ENCODE results near the gene LDB3. TPM values are rescaled to one million over a fixed set of nuclear protein-coding genes. Genes with fewer than 3 reads are reported as not detected.

Gene LDB3
- total and polyA plus RNA-seq, 7 experiments from 2014 or later = 0.13 to 0.32 TPM; not detected in 5

DNA sequence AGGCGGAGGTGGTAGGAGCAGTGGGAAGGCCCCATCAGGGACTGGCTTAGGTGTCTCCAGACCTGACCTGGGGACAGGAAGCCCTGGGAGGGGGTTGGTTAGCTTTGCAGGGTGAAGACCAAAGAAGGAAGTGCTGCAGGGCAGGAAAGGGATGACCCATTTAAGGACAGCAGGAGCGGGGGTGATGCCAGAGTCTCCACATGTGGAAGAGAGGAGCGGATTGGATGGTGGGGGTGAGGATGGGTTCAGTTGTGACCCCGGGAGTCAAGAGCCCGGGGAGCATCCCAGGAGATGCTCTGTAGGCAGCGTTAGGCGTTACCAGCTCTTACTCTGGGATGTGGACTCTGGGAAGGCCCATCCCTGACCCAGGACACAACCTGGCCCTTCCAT is 3.1 kb upstream of the LDB3 start:
- no peak for DNase-seq
- H3K4me1 Mint-ChIP-seq = peaks cover 0 to 3% (median 0%) of the 10 kb centered on the region in 7 donors

DNA sequence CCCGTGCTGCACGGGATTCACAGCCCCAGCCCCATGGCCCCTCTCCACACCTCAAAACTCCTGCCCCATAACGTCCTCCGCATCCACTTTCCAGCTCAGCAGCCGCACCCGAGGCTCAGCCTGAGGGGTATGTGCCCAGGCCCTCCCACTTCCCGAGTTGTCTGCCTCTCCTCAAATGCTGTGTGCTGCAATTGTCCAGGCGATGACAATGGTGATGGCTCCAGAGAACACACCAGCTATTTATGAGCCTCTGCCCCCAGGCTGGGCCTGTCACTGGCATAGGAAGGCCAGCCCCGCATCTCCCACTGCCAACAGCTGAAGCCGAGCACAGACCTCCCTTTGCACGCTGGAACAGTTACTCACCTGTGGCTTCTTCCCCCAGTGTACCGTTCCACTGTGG is 2.4 kb upstream of the LDB3 start:
- intact Hi-C loops (cut with micrococcal nuclease) = no loop called here
- H3K4me1 ChIP-seq (ENCODE audit: control insufficient read depth in 2 of 2, insufficient read depth in 2 of 2, low read length in 2 of 2) = no peaks in the 10 kb centered on the region
- CTCF ChIA-PET = no interaction called here
- H3K27ac ChIP-seq (ENCODE audit: low read depth, low read length) = no peak overlapping the region
- H3K36me3 ChIP-seq (ENCODE audit: control insufficient read depth in 2 of 3, insufficient read depth in 3 of 3, low read length in 3 of 3) = no peaks in the 10 kb centered on the region
- no peaks in the 10 kb centered on the region for H3K27me3 Mint-ChIP-seq
- DNase-seq (no peak), ATAC-seq (no peak)
- H3K27me3 ChIP-seq (ENCODE audit: control insufficient read depth in 2 of 2, insufficient read depth in 2 of 2, low read length in 2 of 2) = no peaks in the 10 kb centered on the region
- no peaks in the 10 kb centered on the region for H3K9me3 Mint-ChIP-seq
- H3K4me3 ChIP-seq (ENCODE audit: low read length) = no peak overlapping the region
- no peaks in the 10 kb centered on the region for H3K36me3 Mint-ChIP-seq
- H3K27ac Mint-ChIP-seq = no peak overlapping the region
- no peak overlapping the region for H3K4me3 Mint-ChIP-seq
- H3K9me3 ChIP-seq (ENCODE audit: control insufficient read depth in 2 of 3, low read length in 3 of 3) = no peaks in the 10 kb centered on the region
- peaks cover 0 to 3% (median 0%) of the 10 kb centered on the region in 7 donors for H3K4me1 Mint-ChIP-seq
- POLR2A ChIA-PET = no interaction called here

More for the DNA sequence above, 3.1 kb upstream of the LDB3 start:
- Histone ChIP-seq H3K9me3 (ENCODE audit: control insufficient read depth in 2 of 3, low read length in 3 of 3) (no peaks in the 10 kb centered on the region), H3K27me3 (ENCODE audit: control insufficient read depth in 2 of 2, insufficient read depth in 2 of 2, low read length in 2 of 2) (no peaks in the 10 kb centered on the region), H3K4me3 (ENCODE audit: low read length) (no peak overlapping the region), H3K27ac (ENCODE audit: low read depth, low read length) (no peak overlapping the region), H3K36me3 (ENCODE audit: control insufficient read depth in 2 of 3, insufficient read depth in 3 of 3, low read length in 3 of 3) (no peaks in the 10 kb centered on the region), H3K4me1 (ENCODE audit: control insufficient read depth in 2 of 2, insufficient read depth in 2 of 2, low read length in 2 of 2) (no peaks in the 10 kb centered on the region)
- ChIA-PET POLR2A (no interaction called here), CTCF (no interaction called here)
- Mint-ChIP-seq H3K27ac (no peak overlapping the region), H3K36me3 (no peaks in the 10 kb centered on the region), H3K4me3 (no peak overlapping the region), H3K27me3 (no peaks in the 10 kb centered on the region), H3K9me3 (no peaks in the 10 kb centered on the region)
- ATAC-seq = no peak
- intact Hi-C loops (cut with micrococcal nuclease) = no loop called here

DNA sequence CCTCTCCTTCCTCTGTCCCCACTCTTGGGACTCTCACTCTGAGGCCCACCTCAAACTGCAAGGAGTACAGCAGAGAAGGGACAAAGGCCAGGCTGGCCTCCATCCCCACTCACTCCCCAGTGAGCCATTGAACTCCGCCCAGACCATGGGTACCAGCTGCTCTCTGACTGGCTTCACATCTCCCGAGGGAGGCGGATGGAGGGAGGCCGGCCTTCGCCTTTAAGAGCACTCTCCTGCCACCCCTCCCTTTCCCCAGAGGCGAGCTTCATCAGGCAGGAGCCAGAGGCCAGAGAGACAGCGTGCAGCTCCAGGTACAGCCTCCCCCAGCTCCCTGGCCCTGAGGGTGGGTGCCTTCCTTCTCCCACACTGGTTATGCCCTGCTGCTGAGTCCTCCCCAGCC is 1.8 kb upstream of the LDB3 start:
- Mint-ChIP-seq H3K4me3 (no peak overlapping the region), H3K27ac (no peak overlapping the region), H3K36me3 (no peaks in the 10 kb centered on the region), H3K9me3 (no peaks in the 10 kb centered on the region), H3K27me3 (no peaks in the 10 kb centered on the region), H3K4me1 (peaks cover 0 to 3% (median 0%) of the 10 kb centered on the region in 7 donors)
- Histone ChIP-seq H3K27me3 (ENCODE audit: control insufficient read depth in 2 of 2, insufficient read depth in 2 of 2, low read length in 2 of 2) (no peaks in the 10 kb centered on the region), H3K4me1 (ENCODE audit: control insufficient read depth in 2 of 2, insufficient read depth in 2 of 2, low read length in 2 of 2) (no peaks in the 10 kb centered on the region), H3K36me3 (ENCODE audit: control insufficient read depth in 2 of 3, insufficient read depth in 3 of 3, low read length in 3 of 3) (no peaks in the 10 kb centered on the region), H3K4me3 (ENCODE audit: low read length) (no peak overlapping the region), H3K9me3 (ENCODE audit: control insufficient read depth in 2 of 3, low read length in 3 of 3) (no peaks in the 10 kb centered on the region), H3K27ac (ENCODE audit: low read depth, low read length) (no peak overlapping the region)
- DNase-seq (no peak), ATAC-seq (no peak)
- CTCF ChIA-PET = no interaction called here
- intact Hi-C loops (cut with micrococcal nuclease) = no loop called here
- POLR2A ChIA-PET = no interaction called here

DNA sequence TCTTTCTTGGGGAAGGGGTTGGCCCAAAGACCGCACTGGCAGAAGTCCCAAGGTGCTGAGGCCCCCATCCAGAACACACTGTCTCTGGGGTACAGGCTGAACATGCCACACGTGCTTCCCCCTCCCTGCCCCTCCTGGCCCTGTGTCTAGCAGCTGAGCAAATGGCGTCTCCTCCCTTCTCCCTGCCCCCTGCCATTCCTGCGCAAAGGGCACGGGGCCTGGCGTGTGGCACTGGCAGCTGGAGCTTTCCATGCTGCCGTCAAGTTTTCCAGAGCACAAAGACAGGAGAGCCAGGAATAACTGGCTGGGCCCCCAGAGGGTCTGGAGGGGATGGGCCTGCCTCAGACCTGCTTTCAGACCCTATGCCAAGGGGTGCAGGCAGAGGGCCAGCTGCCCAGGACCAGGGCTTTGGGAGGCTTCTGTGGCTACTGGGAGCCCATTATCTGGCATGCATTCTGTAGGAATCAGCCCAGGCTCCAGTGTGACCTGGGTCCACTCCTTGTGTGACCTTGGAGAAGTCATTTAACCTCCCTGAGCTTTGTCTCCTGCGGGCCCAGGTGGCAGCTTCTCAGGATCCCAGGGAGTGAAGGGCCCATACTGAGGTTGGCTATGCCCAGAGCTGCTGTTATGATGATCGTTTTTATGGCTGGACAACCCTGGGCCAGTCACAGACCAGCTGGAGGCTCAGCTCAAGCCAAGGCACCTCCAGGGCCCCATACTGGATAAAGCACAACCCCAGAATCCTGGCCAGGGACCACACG is 710 bp upstream of the LDB3 start:
- Histone ChIP-seq H3K4me3 (ENCODE audit: low read length) (no peak overlapping the region), H3K36me3 (ENCODE audit: control insufficient read depth in 2 of 3, insufficient read depth in 3 of 3, low read length in 3 of 3) (no peaks in the 10 kb centered on the region), H3K27me3 (ENCODE audit: control insufficient read depth in 2 of 2, insufficient read depth in 2 of 2, low read length in 2 of 2) (no peaks in the 10 kb centered on the region), H3K4me1 (ENCODE audit: control insufficient read depth in 2 of 2, insufficient read depth in 2 of 2, low read length in 2 of 2) (no peaks in the 10 kb centered on the region), H3K9me3 (ENCODE audit: control insufficient read depth in 2 of 3, low read length in 3 of 3) (no peaks in the 10 kb centered on the region), H3K27ac (ENCODE audit: low read depth, low read length) (no peak overlapping the region)
- intact Hi-C loops (cut with micrococcal nuclease) = no loop called here
- DNase-seq (no peak), ATAC-seq (no peak)
- no peaks in the 10 kb centered on the region for H3K27me3 Mint-ChIP-seq
- H3K4me1 Mint-ChIP-seq = peaks cover 0 to 3% (median 0%) of the 10 kb centered on the region in 7 donors
- no peaks in the 10 kb centered on the region for H3K36me3 Mint-ChIP-seq
- no peaks in the 10 kb centered on the region for H3K9me3 Mint-ChIP-seq
- POLR2A ChIA-PET = no interaction called here
- no peak overlapping the region for H3K4me3 Mint-ChIP-seq
- H3K27ac Mint-ChIP-seq = no peak overlapping the region
- CTCF ChIA-PET = no interaction called here

DNA sequence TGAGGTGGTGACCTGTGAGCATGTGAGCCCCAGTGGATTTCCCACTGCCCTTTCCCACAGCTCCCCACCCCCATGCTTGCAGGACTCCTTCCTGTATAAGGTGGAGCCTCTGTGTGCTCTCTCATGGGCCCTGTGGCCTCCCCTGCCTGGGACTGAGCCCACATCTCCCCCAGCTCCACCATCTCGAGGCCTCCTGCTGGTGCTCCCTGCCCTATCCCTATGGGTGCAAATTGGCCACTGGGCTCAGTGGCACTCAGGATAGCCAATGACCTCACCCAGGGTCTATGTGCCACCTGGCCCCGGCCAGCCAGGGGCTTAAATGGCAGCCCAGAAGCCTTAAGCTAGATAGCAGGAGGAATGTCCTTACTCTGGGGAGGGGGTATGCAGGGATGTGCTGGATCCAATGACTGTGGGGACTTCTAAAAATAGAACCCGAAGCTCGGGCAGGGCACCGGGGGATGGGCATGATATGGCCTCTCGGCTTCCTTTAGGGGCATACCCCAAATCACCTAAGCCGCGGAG is 2.0 kb downstream of the LDB3 start:
- ATAC-seq (no peak), DNase-seq (no peak)
- Histone ChIP-seq H3K4me3 (ENCODE audit: low read length) (no peak overlapping the region), H3K27ac (ENCODE audit: low read depth, low read length) (no peak overlapping the region), H3K36me3 (ENCODE audit: control insufficient read depth in 2 of 3, insufficient read depth in 3 of 3, low read length in 3 of 3) (no peaks in the 10 kb centered on the region), H3K27me3 (ENCODE audit: control insufficient read depth in 2 of 2, insufficient read depth in 2 of 2, low read length in 2 of 2) (no peaks in the 10 kb centered on the region), H3K4me1 (ENCODE audit: control insufficient read depth in 2 of 2, insufficient read depth in 2 of 2, low read length in 2 of 2) (no peaks in the 10 kb centered on the region), H3K9me3 (ENCODE audit: control insufficient read depth in 2 of 3, low read length in 3 of 3) (no peaks in the 10 kb centered on the region)
- H3K27ac Mint-ChIP-seq = no peak overlapping the region
- H3K9me3 Mint-ChIP-seq = peaks cover 0 to 1% (median 0%) of the 10 kb centered on the region in 11 donors
- ChIA-PET CTCF (no interaction called here), POLR2A (interaction anchor here (0.5 to 1.1 kb wide), 2 partner anchors 185 to 511 kb away, joined by 3 read pairs; no protein-coding TSS in a partner anchor)
- H3K4me3 Mint-ChIP-seq = no peak overlapping the region
- no peaks in the 10 kb centered on the region for H3K27me3 Mint-ChIP-seq
- intact Hi-C loops (cut with micrococcal nuclease) = no loop called here
- H3K36me3 Mint-ChIP-seq = no peaks in the 10 kb centered on the region
- H3K4me1 Mint-ChIP-seq = no peaks in the 10 kb centered on the region

DNA sequence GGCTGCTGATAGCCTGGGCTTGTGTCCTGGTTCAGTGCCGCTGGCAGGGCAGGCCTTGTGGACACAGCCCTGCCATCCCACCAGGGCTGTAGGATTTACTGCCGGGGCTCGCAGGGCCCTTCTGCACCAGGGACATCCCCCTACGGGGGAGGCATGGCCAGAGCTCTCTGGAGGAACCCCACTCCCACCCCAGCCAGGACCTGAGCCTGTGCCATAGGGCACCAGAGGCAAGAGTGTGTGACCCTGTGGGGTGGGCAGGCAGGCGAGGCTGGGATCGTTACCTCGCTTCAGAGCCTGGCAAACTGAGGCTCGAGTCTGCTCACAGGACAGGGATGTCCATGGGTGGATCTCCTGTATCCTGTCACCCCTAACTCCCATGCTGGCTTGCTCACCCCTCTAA is 2.6 kb downstream of the LDB3 start:
- ChIA-PET CTCF (no interaction called here), POLR2A (interaction anchor here (0.5 to 1.1 kb wide), 2 partner anchors 184 to 511 kb away, joined by 3 read pairs; no protein-coding TSS in a partner anchor)
- Mint-ChIP-seq H3K27ac (no peak overlapping the region), H3K27me3 (no peaks in the 10 kb centered on the region), H3K4me1 (no peaks in the 10 kb centered on the region), H3K9me3 (peaks cover 0 to 1% (median 0%) of the 10 kb centered on the region in 11 donors), H3K4me3 (no peak overlapping the region), H3K36me3 (no peaks in the 10 kb centered on the region)
- DNase-seq (no peak), ATAC-seq (peak; percentile 10)
- no peaks in the 10 kb centered on the region for H3K36me3 ChIP-seq (ENCODE audit: control insufficient read depth in 2 of 3, insufficient read depth in 3 of 3, low read length in 3 of 3)
- intact Hi-C loops (cut with micrococcal nuclease) = no loop called here
- no peaks in the 10 kb centered on the region for H3K27me3 ChIP-seq (ENCODE audit: control insufficient read depth in 2 of 2, insufficient read depth in 2 of 2, low read length in 2 of 2)
- no peaks in the 10 kb centered on the region for H3K4me1 ChIP-seq (ENCODE audit: control insufficient read depth in 2 of 2, insufficient read depth in 2 of 2, low read length in 2 of 2)
- no peak overlapping the region for H3K4me3 ChIP-seq (ENCODE audit: low read length)
- no peaks in the 10 kb centered on the region for H3K9me3 ChIP-seq (ENCODE audit: control insufficient read depth in 2 of 3, low read length in 3 of 3)
- no peak overlapping the region for H3K27ac ChIP-seq (ENCODE audit: low read depth, low read length)

DNA sequence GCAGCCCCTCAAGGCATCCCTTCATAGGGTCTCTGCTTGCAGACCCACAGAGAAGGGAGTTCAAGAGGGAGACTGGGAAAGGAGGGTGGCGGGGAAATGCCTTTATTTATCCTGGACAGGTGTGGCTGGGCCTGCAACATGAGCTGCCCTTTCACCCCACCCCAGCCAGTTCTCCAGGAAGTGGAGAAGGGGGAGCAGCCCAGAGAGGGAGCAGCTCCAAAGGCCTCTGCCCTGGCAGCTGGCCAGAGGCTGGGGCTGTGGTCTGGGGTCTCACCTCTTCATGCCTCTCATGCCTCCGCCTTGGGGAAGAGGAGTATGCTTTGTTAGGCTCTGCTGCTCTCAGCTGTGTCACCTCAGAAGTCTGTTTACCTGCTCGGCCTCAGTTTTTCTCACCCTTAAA is 3.1 kb downstream of the LDB3 start:
- Mint-ChIP-seq H3K27ac (no peak overlapping the region), H3K4me1 (no peaks in the 10 kb centered on the region), H3K9me3 (peaks cover 0 to 1% (median 0%) of the 10 kb centered on the region in 11 donors), H3K36me3 (no peaks in the 10 kb centered on the region), H3K4me3 (no peak overlapping the region), H3K27me3 (no peaks in the 10 kb centered on the region)
- H3K36me3 ChIP-seq (ENCODE audit: control insufficient read depth in 2 of 3, insufficient read depth in 3 of 3, low read length in 3 of 3) = no peaks in the 10 kb centered on the region
- no peak overlapping the region for H3K27ac ChIP-seq (ENCODE audit: low read depth, low read length)
- CTCF ChIA-PET = no interaction called here
- H3K4me1 ChIP-seq (ENCODE audit: control insufficient read depth in 2 of 2, insufficient read depth in 2 of 2, low read length in 2 of 2) = no peaks in the 10 kb centered on the region
- H3K4me3 ChIP-seq (ENCODE audit: low read length) = no peak overlapping the region
- H3K9me3 ChIP-seq (ENCODE audit: control insufficient read depth in 2 of 3, low read length in 3 of 3) = no peaks in the 10 kb centered on the region
- ATAC-seq (no peak), DNase-seq (no peak)
- POLR2A ChIA-PET = interaction anchor here (1.1 kb wide), 1 partner anchor 184 kb away, joined by 3 read pairs; no protein-coding TSS in a partner anchor
- no peaks in the 10 kb centered on the region for H3K27me3 ChIP-seq (ENCODE audit: control insufficient read depth in 2 of 2, insufficient read depth in 2 of 2, low read length in 2 of 2)
- intact Hi-C loops (cut with micrococcal nuclease) = no loop called here
